ENCODE data around the gene PAPOLB.
A peak's percentile ranks its signal among the peaks of the same experiment; 100 is the strongest.

The PAPOLB gene

DNA sequence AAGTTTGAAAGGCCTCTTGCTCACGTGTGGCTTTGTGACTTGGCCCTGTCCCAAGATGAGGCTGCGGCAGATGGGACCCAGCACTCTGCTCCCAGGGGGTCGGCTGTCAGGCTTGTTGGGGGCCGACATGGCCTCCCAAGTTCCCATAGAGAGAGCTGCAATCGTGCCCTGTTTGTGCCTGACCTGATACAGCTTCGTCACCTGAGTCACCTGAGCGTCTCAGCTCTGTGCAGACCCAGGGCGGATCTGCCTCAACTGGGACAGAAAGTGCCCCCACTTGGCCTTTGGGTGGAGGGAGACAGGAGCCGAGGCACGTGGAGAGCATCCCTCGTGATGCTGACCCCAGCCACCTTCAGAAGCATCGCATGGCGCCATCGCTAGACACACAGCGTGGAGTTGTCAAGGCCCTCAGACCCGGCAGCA is 21.7 kb downstream of the PAPOLB start:
- DNase-seq, result no peak

DNA sequence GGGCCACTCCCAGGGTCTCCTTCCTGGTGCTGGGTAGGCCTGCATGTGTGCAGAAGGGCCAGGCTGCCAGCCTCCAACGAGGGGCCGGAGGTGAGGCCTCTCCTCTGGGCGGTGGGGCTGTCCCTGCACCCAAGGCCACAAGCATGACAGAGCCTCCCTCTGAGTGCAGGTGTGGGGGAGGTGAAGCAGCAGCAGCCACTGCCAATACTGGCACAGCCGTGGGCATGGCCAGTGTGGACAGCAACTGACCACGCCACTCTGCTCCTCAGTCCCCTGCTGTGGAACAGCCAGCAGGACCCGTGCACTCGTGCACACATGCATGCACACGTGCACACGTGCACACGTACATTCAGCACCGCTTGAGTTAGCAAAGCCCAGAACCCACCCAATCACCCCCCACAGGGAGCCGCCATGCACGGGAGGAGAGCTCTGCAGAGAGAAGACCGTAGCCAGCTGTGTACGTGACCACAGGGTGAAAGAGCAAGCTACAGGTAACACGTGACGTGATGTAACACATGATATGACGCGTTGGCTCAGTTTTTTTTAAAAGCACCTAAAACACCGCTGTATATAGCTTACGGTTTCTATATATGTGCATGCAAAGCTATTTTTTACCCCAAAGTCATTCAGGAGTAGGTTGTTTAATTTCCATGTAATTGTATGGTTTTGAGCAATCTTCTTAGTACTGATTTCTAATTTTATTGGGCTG is 23.1 kb downstream of the PAPOLB start:
- DNase-seq, result no peak

DNA sequence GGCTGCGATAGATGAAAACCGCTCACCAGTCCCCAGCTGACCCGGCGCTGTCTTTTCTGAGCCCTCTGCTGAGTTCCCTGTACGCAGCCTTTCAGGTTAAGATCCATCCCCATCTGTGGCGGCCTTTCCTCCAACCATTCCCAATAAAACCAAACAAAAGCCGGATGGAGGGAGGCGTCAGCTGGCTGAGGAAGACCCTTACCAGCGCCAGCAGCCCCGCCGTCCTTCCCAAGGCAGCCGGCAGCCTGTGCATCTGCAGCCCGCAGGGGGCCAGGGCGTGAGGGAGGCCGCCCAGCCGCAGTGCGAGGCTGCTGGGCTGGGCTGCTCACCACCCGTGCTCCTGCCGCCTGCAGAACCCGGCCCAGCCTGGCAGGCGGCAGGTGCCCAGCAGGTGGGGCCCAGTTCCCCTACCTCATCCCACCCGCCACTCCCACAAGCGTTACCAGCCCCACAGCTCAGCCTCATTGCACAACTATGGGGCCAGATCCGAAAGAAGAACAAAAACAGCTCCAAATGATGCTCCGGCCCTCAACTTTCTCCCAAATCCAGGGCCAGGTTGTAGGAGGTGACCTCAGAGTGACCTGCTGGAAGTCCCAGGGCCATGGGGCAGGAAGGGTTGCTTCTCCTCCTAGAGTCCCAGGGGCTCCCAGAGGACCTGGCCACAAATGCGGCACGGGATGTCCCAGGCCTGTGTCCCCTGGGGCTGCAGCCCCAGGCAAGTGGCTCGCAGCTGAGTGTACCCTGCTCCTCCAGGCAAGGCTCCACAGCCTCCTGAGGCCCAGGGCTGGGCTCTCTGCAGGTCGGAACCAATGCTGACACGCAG is 23.8 kb downstream of the PAPOLB start:
- peak; percentile 77 for DNase-seq

DNA sequence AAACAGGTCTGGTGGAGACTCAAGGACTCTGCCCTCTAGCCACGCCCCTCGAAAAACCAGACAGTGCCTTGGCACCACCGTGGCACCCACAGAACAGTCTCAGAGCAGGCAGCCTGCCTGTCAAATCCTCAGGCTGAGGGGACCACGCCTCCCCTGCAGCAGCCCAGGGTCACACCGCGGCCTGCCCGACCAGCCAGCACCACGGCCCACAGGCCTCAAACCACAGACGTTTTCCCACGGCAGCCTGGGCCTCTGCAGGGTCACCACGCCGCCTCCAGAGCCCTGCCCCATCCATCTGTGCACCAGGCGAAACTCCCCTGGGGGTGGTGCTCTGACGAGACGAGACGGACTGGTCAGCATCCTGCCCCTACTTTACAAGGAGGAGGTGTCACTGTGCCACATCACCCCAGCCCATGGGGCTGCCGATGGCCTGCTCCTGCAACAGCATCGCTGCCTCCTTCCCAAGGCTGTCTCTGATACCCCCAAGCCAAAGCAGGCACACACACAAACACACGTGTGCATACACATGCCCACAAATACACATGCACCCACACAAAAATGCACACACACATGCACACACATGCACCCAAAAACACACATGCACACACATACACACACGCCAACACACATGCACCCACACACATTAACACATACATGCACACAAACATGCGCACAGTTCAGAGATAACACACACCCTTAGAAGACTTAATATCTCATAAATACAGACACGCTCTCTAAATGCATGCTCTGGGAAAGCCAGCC is 24.6 kb downstream of the PAPOLB start:
- DNase-seq, result no peak

DNA sequence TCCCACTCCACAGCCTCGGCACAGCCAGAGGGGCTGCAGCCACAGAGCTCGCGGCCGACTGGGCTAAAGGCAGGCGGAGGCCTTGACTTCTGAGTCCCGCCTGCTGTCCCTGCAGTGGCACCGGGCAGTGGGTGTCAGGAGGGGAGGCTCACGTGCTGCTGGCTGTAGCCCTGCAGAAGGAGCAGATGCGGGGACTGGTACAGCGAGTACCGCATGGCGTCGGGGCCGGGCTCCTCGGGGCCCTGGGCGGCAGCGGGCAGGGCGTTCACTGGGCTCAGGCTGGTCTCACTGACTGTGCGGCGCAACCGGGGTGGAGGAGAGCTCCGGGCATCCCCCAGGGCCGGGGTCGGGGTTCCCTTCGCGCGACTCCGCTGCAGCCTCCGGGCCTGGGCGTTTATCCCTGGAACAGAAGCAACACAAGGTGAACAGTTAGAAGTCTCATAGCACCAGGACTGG is 25.6 kb downstream of the PAPOLB start:
- DNase-seq, result no peak

DNA sequence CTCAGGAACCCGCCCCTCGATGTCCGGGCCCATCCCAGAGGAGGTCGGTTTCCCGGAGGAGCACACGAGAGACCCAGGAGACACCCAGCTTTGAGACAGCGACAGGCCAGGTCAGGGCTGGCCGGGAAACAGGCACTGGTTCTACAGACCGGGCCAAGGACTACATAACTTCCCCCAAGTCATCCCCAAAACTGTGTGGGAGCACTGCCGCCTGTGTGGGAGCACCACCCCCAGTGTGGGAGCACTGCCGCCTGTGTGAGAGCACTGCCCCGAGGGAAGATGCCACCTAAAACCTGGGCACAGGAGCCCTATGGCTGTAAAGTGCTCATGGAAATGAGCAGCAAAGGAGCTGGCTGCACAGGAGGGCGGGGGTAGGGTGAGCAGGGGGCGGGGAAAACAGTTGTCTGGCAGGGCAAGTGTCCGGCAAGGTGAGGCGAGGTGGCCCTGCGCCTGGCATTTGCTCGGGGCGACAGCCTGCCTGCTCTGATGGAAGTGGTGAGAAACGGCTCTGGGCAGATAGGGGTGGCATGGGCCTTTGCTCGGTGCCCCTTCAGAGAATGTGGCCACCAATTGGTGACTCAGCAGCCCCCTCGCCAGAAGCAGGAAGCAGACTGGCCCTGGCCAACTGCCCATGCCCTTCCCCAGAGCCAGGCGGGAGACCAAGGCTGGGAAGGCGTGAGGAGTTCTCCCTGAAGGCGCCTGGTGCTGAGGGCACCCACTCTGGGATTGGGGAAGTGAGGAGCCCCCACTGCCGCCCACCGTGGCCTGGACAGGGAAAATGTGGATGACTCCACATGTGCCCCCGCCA is 26.2 kb downstream of the PAPOLB start:
- no peak for DNase-seq

DNA sequence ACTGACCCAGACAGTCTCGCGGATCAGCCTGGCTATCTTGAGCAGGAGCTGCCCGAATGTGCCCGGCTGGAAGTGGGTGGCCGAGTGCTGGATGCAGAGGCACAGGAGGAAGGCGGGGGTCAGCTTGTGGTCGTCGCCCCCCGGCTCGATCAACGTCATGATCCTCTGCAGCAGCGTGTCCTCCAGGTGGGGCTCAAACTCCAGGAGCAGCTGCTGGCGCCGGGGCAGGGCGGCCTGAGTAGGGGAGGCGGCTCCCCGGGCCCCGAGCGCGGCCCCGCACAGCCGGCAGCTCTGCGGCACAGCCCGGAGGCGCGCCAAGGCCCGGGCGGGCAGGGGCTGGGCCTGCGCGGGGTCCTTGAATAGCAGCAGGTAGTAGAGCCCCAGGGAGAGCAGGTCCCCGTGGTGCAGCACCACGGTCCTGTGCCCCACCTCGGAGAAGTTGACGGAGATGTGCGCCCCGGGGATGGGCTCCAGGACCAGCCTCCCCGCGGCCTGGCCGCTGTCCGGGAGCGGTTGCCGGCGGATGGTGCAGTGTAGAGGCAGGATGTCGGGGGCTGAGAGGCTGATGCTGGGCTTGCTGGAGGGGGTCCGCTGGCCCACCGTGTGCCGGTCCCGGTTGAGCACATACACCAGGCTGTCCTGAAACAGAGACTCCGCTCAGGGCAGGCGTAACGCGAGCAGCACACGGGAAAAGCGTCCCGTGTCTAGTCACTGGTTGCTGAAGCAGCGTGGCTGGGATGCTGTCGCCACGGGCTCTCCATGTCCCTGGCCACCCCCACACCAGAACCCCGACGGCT is 27.0 kb downstream of the PAPOLB start:
- DNase-seq, result no peak

DNA sequence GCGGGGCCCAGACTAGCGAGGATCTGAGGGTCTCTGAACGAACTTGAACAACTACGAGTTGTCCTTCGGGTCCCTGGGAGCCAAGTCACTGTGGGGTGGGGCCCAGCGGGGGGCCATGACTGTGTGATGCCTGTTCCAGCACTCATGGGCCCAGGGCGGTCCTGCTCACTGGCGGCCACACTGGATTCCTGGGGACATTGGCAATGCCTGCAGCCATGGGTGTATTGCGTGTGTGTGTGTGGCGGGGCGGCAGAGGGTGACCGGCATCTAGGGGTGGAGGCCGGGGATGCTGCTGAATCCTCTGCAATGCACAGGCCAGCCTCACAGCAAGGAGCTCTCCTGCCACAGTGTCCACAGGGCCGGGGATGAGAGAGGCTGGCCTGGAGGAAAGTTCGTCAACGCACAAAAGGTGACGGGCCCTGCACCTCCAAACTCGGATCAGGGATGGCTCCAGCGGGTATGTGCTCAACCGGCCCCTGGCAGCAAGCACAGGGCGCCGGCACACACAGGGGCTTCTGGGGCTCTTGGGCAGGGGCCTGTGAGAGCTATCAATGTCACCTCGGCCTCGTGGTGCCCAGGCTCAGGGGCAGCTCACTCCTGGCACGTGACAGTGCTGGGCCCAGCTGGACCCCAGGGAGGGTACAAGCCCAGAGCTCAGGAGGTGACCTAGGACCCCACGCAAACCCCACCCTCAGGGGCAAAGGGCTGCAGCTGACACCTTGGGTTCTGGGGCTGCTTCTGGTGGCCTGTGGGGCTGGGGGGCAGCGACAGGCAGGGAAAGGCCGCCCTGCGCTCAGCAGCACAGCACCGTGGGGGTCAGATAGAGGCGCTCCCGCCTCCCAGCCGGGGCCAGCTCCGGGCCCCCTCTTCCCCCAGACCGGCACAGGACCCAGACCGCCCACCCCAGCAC is 27.9 kb downstream of the PAPOLB start:
- DNase-seq, result no peak

DNA sequence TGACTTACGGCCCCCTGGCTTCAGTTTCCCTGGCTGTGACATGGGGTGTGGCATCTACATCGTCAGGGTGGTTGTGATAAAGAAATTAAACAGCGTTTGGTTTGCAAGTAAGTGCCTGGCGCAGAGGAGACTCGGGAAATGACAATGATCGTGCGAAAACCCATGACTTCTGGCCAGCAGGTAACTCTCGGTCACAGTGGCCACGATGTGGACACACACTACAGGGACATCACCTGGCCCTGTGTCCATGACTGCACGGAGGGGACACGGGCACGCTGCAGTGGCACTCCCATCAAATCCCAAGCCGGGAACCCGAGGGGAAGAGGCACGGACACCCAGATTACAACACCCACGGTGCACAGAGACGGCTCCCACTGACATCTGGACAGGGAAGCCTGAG is 28.7 kb downstream of the PAPOLB start:
- DNase-seq, result no peak

DNA sequence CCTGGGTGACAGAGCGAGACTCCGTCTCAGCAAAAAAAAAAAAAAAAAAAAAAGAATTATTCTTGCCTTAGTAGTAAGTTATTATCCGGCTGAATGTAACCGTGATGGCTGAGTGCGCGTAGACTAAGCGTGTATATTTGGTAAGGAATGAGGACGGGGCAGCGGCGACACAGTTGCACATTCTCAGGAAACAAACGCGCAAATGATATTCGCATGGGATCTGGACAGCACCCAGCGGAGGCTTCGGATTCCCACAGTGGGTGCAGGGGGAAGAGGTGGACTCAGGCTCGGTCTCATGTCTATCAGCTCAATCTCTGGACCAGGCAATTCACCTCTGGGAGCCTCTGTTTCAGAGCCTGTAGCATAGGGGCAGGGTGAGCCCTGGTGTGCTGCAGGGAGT is 29.1 kb downstream of the PAPOLB start:
- DNase-seq, result no peak

DNA sequence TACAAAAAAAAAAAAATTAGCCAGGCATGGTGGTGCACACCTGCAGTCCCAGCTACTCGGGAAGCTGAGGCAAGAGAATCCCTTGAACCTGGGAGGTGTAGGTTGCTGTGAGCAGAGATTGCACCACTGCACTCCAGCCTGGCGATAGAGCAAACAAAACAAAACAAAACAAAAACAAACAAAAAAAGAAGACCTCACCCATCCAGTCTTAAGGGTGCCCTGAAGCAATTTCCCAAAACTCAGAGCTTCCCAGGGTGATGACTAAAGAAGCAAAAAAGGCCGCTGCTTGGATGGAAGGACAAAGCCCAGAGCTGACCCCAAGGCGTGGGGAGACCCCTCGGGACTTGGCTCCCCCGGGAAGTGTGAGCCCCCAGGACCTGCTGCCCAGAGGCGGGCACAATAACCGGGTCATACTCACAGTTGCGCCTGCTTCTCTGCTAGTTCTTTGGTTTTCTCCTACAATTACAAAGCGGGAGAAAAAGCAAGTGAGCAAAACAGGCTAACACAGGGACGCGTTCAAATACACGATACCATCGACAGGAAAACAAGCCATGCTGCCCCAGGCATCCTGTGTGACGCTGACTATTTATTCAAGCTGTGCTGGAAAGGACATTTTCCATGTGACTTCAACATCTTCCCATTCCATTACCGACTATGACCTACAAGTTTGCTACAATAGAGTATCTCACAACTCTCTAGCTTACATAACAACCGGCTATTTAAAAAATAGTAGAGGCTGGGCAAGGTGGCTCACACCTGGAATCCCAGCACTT is 29.9 kb downstream of the PAPOLB start:
- no peak for DNase-seq

DNA sequence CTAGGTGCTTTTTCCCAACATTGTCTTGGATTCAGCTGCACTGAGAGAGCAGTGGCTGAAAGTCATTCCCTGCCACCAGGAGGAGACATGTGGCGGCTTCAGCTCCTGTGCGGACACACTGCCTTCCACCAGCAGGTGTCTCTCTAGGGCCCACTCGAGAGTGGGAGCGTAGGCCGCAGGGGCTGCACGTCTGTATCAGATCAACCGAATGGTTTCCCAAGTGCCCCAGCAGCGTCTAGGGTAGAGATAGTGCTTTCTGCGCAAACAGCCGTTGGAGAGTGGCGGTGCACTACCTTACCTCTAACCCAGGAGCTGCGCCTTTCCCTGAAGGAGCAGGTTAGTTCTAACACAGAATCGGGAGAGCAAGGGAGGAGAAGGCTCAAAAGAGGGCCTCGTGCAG is 31.7 kb downstream of the PAPOLB start:
- DNase-seq, result peak; percentile 67

DNA sequence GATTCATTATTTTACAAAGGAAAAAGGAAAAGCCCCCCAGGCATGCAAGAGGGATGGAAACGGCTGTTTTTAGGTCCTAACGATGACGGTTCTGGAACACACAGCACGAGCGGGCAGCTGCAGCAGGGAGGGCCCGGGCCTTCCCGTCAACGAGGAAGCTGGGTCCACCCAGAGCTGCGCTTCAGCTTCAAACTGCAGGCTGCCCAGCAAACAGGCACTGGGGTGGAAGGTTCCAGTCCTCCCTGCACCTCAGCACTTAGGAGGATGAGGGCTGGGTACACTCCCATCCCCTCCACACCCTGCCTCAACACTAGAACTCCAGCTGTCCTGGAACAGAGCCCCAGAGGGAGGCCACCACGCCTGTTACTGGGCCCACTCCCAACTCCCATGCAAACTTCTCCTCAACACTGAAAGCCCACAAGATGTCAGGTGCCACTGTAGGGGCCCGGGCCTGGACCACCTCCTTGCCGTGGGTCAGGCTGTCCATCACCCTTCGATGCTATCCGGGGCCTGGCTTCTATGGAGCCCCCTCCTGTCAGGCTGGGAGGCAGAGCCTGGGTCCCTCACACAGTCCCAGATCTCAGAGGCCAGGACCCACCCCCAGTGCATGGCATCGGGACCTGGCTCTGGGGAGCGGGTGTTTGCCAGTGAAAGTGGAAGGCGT is 33.0 kb downstream of the PAPOLB start:
- DNase-seq, result no peak

DNA sequence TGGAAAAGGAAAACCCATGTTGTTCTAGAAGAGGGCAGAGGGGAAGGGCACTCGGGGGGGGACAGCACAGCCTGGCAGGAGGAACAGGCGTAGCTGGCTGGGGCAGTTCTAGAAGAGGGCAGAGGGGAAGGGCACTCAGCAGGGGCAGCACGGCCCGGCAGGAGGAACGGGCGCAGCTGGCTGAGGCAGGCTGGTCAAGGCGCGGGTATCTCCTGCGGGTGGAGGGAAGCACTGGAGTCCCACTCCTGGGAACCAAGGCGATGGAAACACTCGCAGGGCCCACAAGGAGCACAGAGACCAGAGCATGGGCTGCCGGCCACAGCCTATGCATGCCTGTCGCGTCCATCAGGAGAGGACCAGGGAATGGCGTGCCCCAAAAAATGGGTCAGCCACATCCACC is 36.7 kb downstream of the PAPOLB start:
- no peak for DNase-seq

DNA sequence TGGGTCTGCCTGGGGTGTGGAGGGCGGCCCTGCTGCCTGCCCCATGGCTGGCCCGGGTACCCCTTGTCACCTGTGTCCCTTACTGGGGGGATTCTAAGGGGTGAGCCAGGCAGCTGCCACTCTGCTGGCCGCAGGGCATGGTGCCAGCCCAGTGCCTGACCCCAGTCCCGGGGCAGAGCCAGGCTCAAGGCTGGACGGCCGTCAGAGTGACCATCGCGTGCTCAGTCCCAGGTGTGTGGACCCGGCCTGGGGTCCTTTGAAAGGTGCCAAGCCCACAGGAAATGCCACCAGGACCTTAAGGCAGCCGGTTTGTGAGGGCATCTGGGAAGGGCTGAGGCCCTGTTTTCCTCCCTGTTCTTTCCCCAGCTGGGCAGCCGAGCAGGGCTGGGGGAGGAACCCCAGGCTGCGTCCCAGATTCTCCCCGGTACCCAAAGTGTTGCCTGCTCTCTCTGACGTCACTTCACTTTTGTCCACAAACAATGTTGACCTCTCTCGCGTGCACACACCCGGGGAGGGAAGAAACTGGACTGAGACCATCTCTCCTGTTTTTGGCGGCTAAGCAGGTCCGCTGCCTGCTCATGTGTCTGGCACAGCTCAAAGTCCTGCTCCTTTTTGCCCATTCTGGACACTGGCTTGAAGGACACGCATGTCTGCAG is 37.6 kb downstream of the PAPOLB start:
- DNase-seq, result no peak

DNA sequence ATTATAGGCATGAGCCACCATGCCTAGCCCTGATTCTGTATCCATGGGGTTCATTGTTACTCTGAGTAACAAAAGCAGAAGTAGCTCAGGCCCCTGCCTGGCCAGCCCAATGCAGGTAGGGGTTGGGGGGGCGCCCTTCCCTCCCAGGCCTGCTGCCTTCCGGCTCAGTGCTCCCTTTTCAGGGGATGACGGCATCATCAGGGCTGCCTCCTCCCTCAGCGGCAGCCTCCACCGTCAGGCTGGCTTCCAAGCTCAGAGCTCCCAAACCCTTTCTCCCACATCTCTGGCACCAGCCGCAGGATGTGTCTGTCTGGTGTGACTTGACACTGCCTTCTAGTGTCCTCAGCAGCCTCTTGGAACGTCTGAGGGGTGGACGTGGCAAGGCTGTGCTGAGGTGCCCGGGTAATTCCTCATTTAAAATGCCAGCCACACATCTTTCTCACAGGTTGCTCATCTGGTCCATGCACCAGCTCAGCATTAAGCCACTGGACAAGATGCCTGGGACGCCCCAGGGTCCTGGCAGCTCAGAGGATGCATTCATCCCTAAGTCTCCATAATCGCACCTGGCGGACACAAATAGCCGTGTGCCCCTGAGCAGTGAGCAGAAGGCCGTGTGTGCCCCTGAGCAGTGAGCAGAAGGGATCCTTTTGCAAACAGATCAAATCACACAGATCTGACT is 38.2 kb downstream of the PAPOLB start:
- no peak for DNase-seq

DNA sequence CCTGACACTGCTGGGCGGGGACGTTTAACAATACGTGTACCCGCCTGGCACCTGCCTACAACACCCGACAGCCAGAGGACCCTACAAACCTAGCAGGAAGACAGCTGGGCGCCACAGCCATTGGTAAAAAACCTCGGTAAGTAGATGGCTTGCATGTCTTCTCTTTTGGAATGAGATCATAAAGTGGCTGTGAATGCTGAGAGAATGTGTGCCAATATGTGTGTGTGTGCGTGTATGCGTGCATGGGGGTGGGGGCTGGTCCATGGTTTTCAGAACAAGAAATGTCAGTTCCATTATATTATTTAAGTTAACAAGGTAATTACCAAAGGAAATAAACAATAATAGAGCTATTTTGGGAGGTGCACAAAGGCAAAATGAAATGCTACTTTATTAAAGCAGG is 39.2 kb downstream of the PAPOLB start:
- no peak for DNase-seq

DNA sequence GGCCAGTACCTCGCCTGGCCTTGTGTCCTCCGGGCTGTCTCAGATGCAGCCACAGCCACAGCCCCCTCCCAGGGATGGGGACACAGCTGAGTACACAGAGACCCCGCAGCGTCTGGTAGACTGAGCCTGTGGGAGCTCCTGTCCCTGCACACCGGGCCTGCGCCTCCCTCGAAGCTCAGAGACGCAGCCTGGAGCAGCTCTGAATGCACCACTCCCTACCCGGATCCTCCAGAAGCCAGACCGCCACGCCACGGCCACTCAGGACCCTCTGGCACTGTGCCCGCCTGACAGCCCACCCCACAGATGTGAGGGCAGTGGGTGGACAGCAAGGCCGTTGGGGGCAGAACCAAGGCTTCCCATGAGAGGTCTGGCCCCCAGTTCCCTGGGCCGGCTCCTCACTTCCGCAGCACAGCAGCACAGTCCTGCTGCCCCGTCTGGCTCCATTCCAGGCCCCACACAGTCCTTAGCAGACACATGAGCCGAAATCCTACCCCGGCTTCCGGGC is 40.8 kb downstream of the PAPOLB start:
- DNase-seq, result no peak
